ENCODE results near the gene TUBGCP2. TPM values are rescaled to one million over a fixed set of nuclear protein-coding genes. Genes with fewer than 3 reads are reported as not detected.

Gene TUBGCP2
- total RNA-seq, 1 experiment from 2014 or later = 92.2 TPM

- Histone ChIP-seq H3K9me3 (peaks cover 25% of the 10 kb centered on the region; the same call in 1 of the 2 replicates), H3K4me3 (ENCODE audit: low read depth, low read length) (no peak overlapping the region), H3K4me1 (peaks cover 23% of the 10 kb centered on the region), H3K36me3 (ENCODE audit: control insufficient read depth, insufficient read depth, low read length) (no peaks in the 10 kb centered on the region), H3K27me3 (replicated peaks; ENCODE audit: control insufficient read depth, insufficient read depth, low read length) (no peaks in the 10 kb centered on the region)
- Mint-ChIP-seq H3K9me3 (ENCODE audit: unreplicated experiment) (peaks cover 9% of the 10 kb centered on the region), H3K27ac (ENCODE audit: unreplicated experiment) (no peak overlapping the region), H3K36me3 (ENCODE audit: insufficient read depth, unreplicated experiment) (peaks cover 22% of the 10 kb centered on the region), H3K4me3 (ENCODE audit: unreplicated experiment) (no peak overlapping the region), H3K27me3 (ENCODE audit: insufficient read depth, unreplicated experiment) (no peaks in the 10 kb centered on the region), H3K4me1 (ENCODE audit: low read depth, unreplicated experiment) (peaks cover 13% of the 10 kb centered on the region)
- TF ChIP-seq CTCF (IDR thresholded peaks at IDR 0.05; ENCODE audit: insufficient read depth in 1 of 2, low read depth in 1 of 2, low read length in 1 of 2, severe bottlenecking in 1 of 2, unreplicated experiment in 1 of 2) = no peak
- no TSS peak for BruUV-seq (replicated peaks)
- no peak for DNase-seq
- intact Hi-C loops (cut with micrococcal nuclease; ENCODE audit: unreplicated experiment) = no loop called here
- ChIA-PET POLR2A (no interaction called here), CTCF (no interaction called here)
Measured at GRCh38 chr10:133342942-133343341, 34.3 kb upstream of the TUBGCP2 start.

GRCh38 chr10:133341983-133342382 is 33.3 kb upstream of the TUBGCP2 start:
- Histone ChIP-seq H3K9me3 (peaks cover 27% of the 10 kb centered on the region; the same call in 1 of the 2 replicates), H3K36me3 (ENCODE audit: control insufficient read depth, insufficient read depth, low read length) (no peaks in the 10 kb centered on the region), H3K4me3 (ENCODE audit: low read depth, low read length) (no peak overlapping the region), H3K27me3 (replicated peaks; ENCODE audit: control insufficient read depth, insufficient read depth, low read length) (no peaks in the 10 kb centered on the region; the same call in none of the 2 replicates), H3K4me1 (peaks cover 15% of the 10 kb centered on the region)
- intact Hi-C loops (cut with micrococcal nuclease; ENCODE audit: unreplicated experiment) = no loop called here
- Mint-ChIP-seq H3K27me3 (ENCODE audit: insufficient read depth, unreplicated experiment) (no peaks in the 10 kb centered on the region), H3K4me1 (ENCODE audit: low read depth, unreplicated experiment) (peaks cover 13% of the 10 kb centered on the region), H3K27ac (ENCODE audit: unreplicated experiment) (no peak overlapping the region), H3K36me3 (ENCODE audit: insufficient read depth, unreplicated experiment) (peaks cover 16% of the 10 kb centered on the region), H3K4me3 (ENCODE audit: unreplicated experiment) (no peak overlapping the region), H3K9me3 (ENCODE audit: unreplicated experiment) (peaks cover 9% of the 10 kb centered on the region)
- ChIA-PET POLR2A (no interaction called here), CTCF (no interaction called here)
- no peak for DNase-seq
- no TSS peak for BruUV-seq (replicated peaks)
- TF ChIP-seq CTCF (IDR thresholded peaks at IDR 0.05; ENCODE audit: insufficient read depth in 1 of 2, low read depth in 1 of 2, low read length in 1 of 2, severe bottlenecking in 1 of 2, unreplicated experiment in 1 of 2) = no peak

- Mint-ChIP-seq H3K27me3 (ENCODE audit: insufficient read depth, unreplicated experiment) (peaks cover 1% of the 10 kb centered on the region), H3K36me3 (ENCODE audit: insufficient read depth, unreplicated experiment) (peaks cover 3% of the 10 kb centered on the region), H3K27ac (ENCODE audit: unreplicated experiment) (no peak overlapping the region), H3K4me3 (ENCODE audit: unreplicated experiment) (no peak overlapping the region), H3K9me3 (ENCODE audit: unreplicated experiment) (no peaks in the 10 kb centered on the region), H3K4me1 (ENCODE audit: low read depth, unreplicated experiment) (peaks cover 5% of the 10 kb centered on the region)
- no peak for TF ChIP-seq CTCF (IDR thresholded peaks at IDR 0.05; ENCODE audit: insufficient read depth in 1 of 2, low read depth in 1 of 2, low read length in 1 of 2, severe bottlenecking in 1 of 2, unreplicated experiment in 1 of 2)
- DNase-seq = no peak
- ChIA-PET POLR2A (no interaction called here), CTCF (interaction anchor here (0.8 kb wide), 1 partner anchor 10 kb away, joined by 3 read pairs; no protein-coding TSS in a partner anchor)
- H3K4me1 ChIP-seq = peaks cover 28% of the 10 kb centered on the region
- peaks cover 4% of the 10 kb centered on the region for H3K27me3 ChIP-seq (replicated peaks; ENCODE audit: control insufficient read depth, insufficient read depth, low read length)
- H3K9me3 ChIP-seq = peaks cover 24% of the 10 kb centered on the region; the same call in 1 of the 2 replicates
- no peak overlapping the region for H3K4me3 ChIP-seq (ENCODE audit: low read depth, low read length)
- no TSS peak for BruUV-seq (replicated peaks)
- no peaks in the 10 kb centered on the region for H3K36me3 ChIP-seq (ENCODE audit: control insufficient read depth, insufficient read depth, low read length)
- intact Hi-C loops (cut with micrococcal nuclease; ENCODE audit: unreplicated experiment) = no loop called here
Measured at GRCh38 chr10:133339708-133340380, 31.2 kb upstream of the TUBGCP2 start.
